Measurements from ENCODE around the gene TMEM245.

GRCh38 chr9:109117856-109118807 lies 1.6 kb downstream of the TMEM245 start:
- TF ChIP-seq ELF1 (CRISPR knock-in tag; IDR thresholded peaks at IDR 0.05) (no peak), ZNF326 (CRISPR knock-in tag; IDR thresholded peaks at IDR 0.05; ENCODE audit: borderline replicate concordance) (no peak)

Measured in HepG2 (cell line).